HEK293 (cell line): ENCODE results near the gene ABCA1.

ENCODE experiments used
- CTCF ChIA-PET: fragments of 350-600 bp; formaldehyde crosslinking; extraction: SDS; loops from one replicate; lab custom pipeline; 2021; ENCODE audit warnings: antibody characterized with exemption; lab: Yijun Ruan, JAX
- POLR2A ChIA-PET: fragments of 300-600 bp; formaldehyde crosslinking; extraction: SDS; loops from one replicate; lab custom pipeline; 2020; ENCODE audit warnings: antibody characterized with exemption, inconsistent platforms; lab: Yijun Ruan, JAX
- H3K27ac ChIP-seq: fragments of 200-500 bp; sonication (Bioruptor generic); 2 replicates; pipeline ENCODE4 v1.5.1; 2014; ENCODE audit warnings: low read depth, low read length, control low read depth, inconsistent platforms; ENCODE audit errors: extremely low read depth
- H3K36me3 ChIP-seq, 2 experiments: fragments of 200-500 bp in 1 of 2; sonication (Bioruptor generic) in 1 of 2; 1 replicate in 1 of 2; 2 replicates in 1 of 2; pipeline ENCODE4 v1.5.1; 2014 to 2017; ENCODE audit warnings: inconsistent platforms in 2 of 2, low read length in 2 of 2; ENCODE audit not compliant: control insufficient read depth in 2 of 2, insufficient read depth in 1 of 2
- H3K4me1 ChIP-seq: fragments of 200-500 bp; sonication (Bioruptor generic); 2 replicates; pipeline ENCODE4 v1.5.1; 2014; ENCODE audit warnings: mild to moderate bottlenecking, low read length, inconsistent platforms; ENCODE audit not compliant: control insufficient read depth, insufficient read depth
- H3K4me3 ChIP-seq: 2 replicates; pipeline ENCODE4 v1.5.1; 2011; ENCODE audit warnings: low read depth, mild to moderate bottlenecking, control low read depth, low read length, moderate library complexity
- H3K9me3 ChIP-seq: fragments of 200-500 bp; sonication (Bioruptor generic); 2 replicates; pipeline ENCODE4 v1.5.1; 2014; ENCODE audit warnings: low read depth, low read length, inconsistent platforms; ENCODE audit not compliant: control insufficient read depth, insufficient read depth
- EGR2 ChIP-seq: fragments of 450-650 bp; formaldehyde crosslinking; IDR thresholded peaks from 2 replicates; pipeline ENCODE4 v1.5.1; 2016; ENCODE audit warnings: low read depth, missing biosample characterization, missing genetic modification characterization
- PRDM4 ChIP-seq: fragments of 450-650 bp; formaldehyde crosslinking; IDR thresholded peaks from 2 replicates; pipeline ENCODE4 v1.5.1; 2017; ENCODE audit warnings: missing biosample characterization, missing genetic modification characterization
- PRDM6 ChIP-seq: fragments of 450-650 bp; formaldehyde crosslinking; IDR thresholded peaks from 2 replicates; pipeline ENCODE4 v1.5.1; 2017; ENCODE audit warnings: missing biosample characterization, missing genetic modification characterization
- TRIM28 ChIP-seq: IDR thresholded peaks from 2 replicates; pipeline ENCODE4 v1.6.1; 2011; ENCODE audit warnings: low read length, control low read depth, borderline replicate concordance
- WT1 ChIP-seq: fragments of 450-650 bp; formaldehyde crosslinking; IDR thresholded peaks from 2 replicates; pipeline ENCODE4 v1.5.1; 2016; ENCODE audit warnings: missing biosample characterization, missing genetic modification characterization
- ZBTB26 ChIP-seq: fragments of 450-650 bp; formaldehyde crosslinking; optimal IDR thresholded peaks from 2 replicates; pipeline ENCODE3; 2016; ENCODE audit warnings: missing biosample characterization, mild to moderate bottlenecking, missing genetic modification characterization
- ZFP41 ChIP-seq: fragments of 450-650 bp; formaldehyde crosslinking; IDR thresholded peaks from 2 replicates; pipeline ENCODE4 v1.5.1; 2016; ENCODE audit warnings: missing biosample characterization, missing genetic modification characterization, borderline replicate concordance
- ZNF146 ChIP-seq: fragments of 450-650 bp; formaldehyde crosslinking; IDR thresholded peaks from 2 replicates; pipeline ENCODE4 v1.5.1; 2016; ENCODE audit warnings: missing biosample characterization, missing genetic modification characterization
- ZNF175 ChIP-seq: fragments of 450-650 bp; formaldehyde crosslinking; IDR thresholded peaks from 2 replicates; pipeline ENCODE4 v1.5.1; 2016; ENCODE audit warnings: missing biosample characterization, missing genetic modification characterization
- ZNF292 ChIP-seq: fragments of 450-650 bp; formaldehyde crosslinking; IDR thresholded peaks from 2 replicates; pipeline ENCODE4 v1.5.1; 2016; ENCODE audit warnings: low read depth, missing biosample characterization, missing genetic modification characterization, borderline replicate concordance
- ZNF398 ChIP-seq: fragments of 450-650 bp; formaldehyde crosslinking; IDR thresholded peaks from 2 replicates; pipeline ENCODE4 v1.5.1; 2017; ENCODE audit warnings: missing biosample characterization, missing genetic modification characterization
- ZNF548 ChIP-seq: fragments of 450-650 bp; formaldehyde crosslinking; IDR thresholded peaks from 2 replicates; pipeline ENCODE4 v1.5.1; 2016; ENCODE audit warnings: missing biosample characterization, missing genetic modification characterization
- ZNF560 ChIP-seq: fragments of 450-650 bp; formaldehyde crosslinking; IDR thresholded peaks from 2 replicates; pipeline ENCODE4 v1.5.1; 2017; ENCODE audit warnings: missing biosample characterization, missing genetic modification characterization, borderline replicate concordance
- ZNF624 ChIP-seq: fragments of 450-650 bp; formaldehyde crosslinking; IDR thresholded peaks from 2 replicates; pipeline ENCODE4 v1.5.1; 2017; ENCODE audit warnings: missing biosample characterization, missing genetic modification characterization
- ZNF629 ChIP-seq: fragments of 450-650 bp; formaldehyde crosslinking; IDR thresholded peaks from 2 replicates; pipeline ENCODE4 v1.5.1; 2017; ENCODE audit warnings: missing biosample characterization, missing genetic modification characterization
- ZNF664 ChIP-seq: fragments of 450-650 bp; formaldehyde crosslinking; IDR thresholded peaks from 2 replicates; pipeline ENCODE4 v1.5.1; 2016; ENCODE audit warnings: missing biosample characterization, missing genetic modification characterization
- ZNF692 ChIP-seq: fragments of 450-650 bp; formaldehyde crosslinking; IDR thresholded peaks from 2 replicates; pipeline ENCODE4 v1.5.1; 2016; ENCODE audit warnings: missing biosample characterization, missing genetic modification characterization
- ZNF768 ChIP-seq: fragments of 450-650 bp; formaldehyde crosslinking; IDR thresholded peaks from 2 replicates; pipeline ENCODE4 v1.5.1; 2018; ENCODE audit warnings: missing biosample characterization, mild to moderate bottlenecking, missing genetic modification characterization
- ZNF777 ChIP-seq: fragments of 450-650 bp; formaldehyde crosslinking; IDR thresholded peaks from 2 replicates; pipeline ENCODE4 v1.5.1; 2017; ENCODE audit warnings: missing biosample characterization, missing genetic modification characterization, borderline replicate concordance
- ZNF837 ChIP-seq: fragments of 450-650 bp; formaldehyde crosslinking; IDR thresholded peaks from 2 replicates; pipeline ENCODE4 v1.5.1; 2016; ENCODE audit warnings: missing biosample characterization, missing genetic modification characterization
- ZSCAN4 ChIP-seq: fragments of 450-650 bp; formaldehyde crosslinking; IDR thresholded peaks from 2 replicates; pipeline ENCODE4 v1.5.1; 2017; ENCODE audit warnings: missing biosample characterization, missing genetic modification characterization

The ABCA1 gene

GRCh38 chr9:104776797-104777196 lies 151.2 kb downstream of the ABCA1 start:
- TF ChIP-seq PRDM6 (no peak), ZNF664 (tag by site-specific recombination) (no peak), ZNF768 (tag by site-specific recombination) (no peak), ZFP41 (no peak), TRIM28 (no peak), ZNF398 (tag by site-specific recombination) (no peak), ZNF548 (tag by site-specific recombination) (no peak), ZNF624 (tag by site-specific recombination) (no peak), PRDM4 (tag by site-specific recombination) (no peak), ZNF777 (no peak), ZNF629 (no peak), ZNF692 (tag by site-specific recombination) (no peak)
- Histone ChIP-seq H3K36me3 (no peaks in the 10 kb centered on the region; a peak in 1 of 3 replicates), H3K27ac (no peak overlapping the region), H3K4me3 (no peak overlapping the region), H3K4me1 (no peaks in the 10 kb centered on the region), H3K9me3 (no peaks in the 10 kb centered on the region)
- ChIA-PET CTCF (no interaction called here), POLR2A (no interaction called here)

- POLR2A ChIA-PET, result no interaction called here
- CTCF ChIA-PET, result no interaction called here
- Histone ChIP-seq H3K4me3 (no peak overlapping the region), H3K9me3 (no peaks in the 10 kb centered on the region), H3K36me3 (peaks cover 0 to 4% of the 10 kb centered on the region in 2 experiments; a peak in 2 of 3 replicates), H3K27ac (no peak overlapping the region), H3K4me1 (no peaks in the 10 kb centered on the region)
- TF ChIP-seq ZNF837 (no peak), ZNF146 (no peak), EGR2 (tag by site-specific recombination) (no peak), ZSCAN4 (tag by site-specific recombination) (no peak), ZNF175 (no peak), ZNF560 (tag by site-specific recombination) (no peak), WT1 (no peak), ZBTB26 (no peak), ZNF292 (tag by site-specific recombination) (no peak)
Observed at GRCh38 chr9:104775976-104776375, 152.0 kb downstream of the ABCA1 start.
